Measurements from ENCODE around the gene SYNGAP1. TPM values are rescaled to one million over a fixed set of nuclear protein-coding genes. Genes with fewer than 3 reads are reported as not detected.

Gene SYNGAP1
- total and polyA plus RNA-seq, 9 of the 15 experiments (the other 6 are each of a cell fraction or from before 2014, with no cell fraction given) = 0.01 to 22.8 (median 3.2) TPM

DNA sequence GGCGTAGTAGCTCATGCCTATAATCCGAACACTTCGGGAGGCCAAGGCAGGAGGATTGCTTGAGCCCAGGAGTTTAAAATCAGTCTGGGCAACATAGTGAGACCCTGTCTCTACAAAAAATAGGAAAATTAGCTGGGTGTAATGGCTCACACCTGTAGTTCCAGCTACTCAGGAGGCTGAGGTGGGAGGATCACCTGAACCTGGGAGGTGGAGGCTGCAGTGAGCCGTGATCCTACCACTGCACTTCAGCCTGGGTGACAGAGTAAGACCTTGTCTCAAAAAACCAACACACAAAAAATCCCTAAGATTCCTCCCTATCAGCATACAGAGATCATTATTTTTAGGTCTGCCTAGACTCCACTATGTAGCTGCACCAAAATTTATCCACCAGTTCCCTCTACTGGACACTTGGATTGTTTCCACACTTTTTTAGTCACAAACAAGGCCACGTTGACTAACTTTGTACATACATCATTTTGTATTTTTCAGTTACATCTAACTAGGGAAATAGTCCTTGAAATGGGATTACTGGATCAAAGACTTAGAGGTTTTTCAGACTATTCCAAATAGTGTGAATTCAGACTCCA, 12.6 kb upstream of the SYNGAP1 start (continued):
- peak; percentile 68; the same call in 1 of the 2 replicates for TF ChIP-seq REST (IDR thresholded peaks at IDR 0.05; ENCODE audit: borderline replicate concordance)
- TF ChIP-seq REST (CRISPR knock-in tag; IDR thresholded peaks at IDR 0.05; ENCODE audit: low read depth) = no peak
- TF ChIP-seq ZNF324 (CRISPR knock-in tag; IDR thresholded peaks at IDR 0.05) = no peak
- peak; percentile 55 for TF ChIP-seq POLR2H (tag; IDR thresholded peaks at IDR 0.05; ENCODE audit: low read depth)
- no peak for TF ChIP-seq ZBED1 (IDR thresholded peaks at IDR 0.05)
- TF ChIP-seq RBM25 (IDR thresholded peaks at IDR 0.05; ENCODE audit: low read depth, low read length, severe bottlenecking) = peak; percentile 6
- TF ChIP-seq SMC3 (conservative IDR thresholded peaks at IDR 0.05; ENCODE audit: insufficient read depth, low read depth, low read length) = peak; percentile 29; the same call in 1 of the 2 replicates
- TF ChIP-seq, protein P1, sequence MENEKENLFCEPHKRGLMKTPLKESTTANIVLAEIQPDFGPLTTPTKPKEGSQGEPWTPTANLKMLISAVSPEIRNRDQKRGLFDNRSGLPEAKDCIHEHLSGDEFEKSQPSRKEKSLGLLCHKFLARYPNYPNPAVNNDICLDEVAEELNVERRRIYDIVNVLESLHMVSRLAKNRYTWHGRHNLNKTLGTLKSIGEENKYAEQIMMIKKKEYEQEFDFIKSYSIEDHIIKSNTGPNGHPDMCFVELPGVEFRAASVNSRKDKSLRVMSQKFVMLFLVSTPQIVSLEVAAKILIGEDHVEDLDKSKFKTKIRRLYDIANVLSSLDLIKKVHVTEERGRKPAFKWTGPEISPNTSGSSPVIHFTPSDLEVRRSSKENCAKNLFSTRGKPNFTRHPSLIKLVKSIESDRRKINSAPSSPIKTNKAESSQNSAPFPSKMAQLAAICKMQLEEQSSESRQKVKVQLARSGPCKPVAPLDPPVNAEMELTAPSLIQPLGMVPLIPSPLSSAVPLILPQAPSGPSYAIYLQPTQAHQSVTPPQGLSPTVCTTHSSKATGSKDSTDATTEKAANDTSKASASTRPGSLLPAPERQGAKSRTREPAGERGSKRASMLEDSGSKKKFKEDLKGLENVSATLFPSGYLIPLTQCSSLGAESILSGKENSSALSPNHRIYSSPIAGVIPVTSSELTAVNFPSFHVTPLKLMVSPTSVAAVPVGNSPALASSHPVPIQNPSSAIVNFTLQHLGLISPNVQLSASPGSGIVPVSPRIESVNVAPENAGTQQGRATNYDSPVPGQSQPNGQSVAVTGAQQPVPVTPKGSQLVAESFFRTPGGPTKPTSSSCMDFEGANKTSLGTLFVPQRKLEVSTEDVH (IDR thresholded peaks at IDR 0.05; ENCODE audit: low read depth, partially characterized antibody) = no peak
- TF ChIP-seq ATF7 (IDR thresholded peaks at IDR 0.05) = peak; percentile 17; the same call in 1 of the 2 replicates
- peak; percentile 49; the same call in 1 of the 2 replicates for TF ChIP-seq HMBOX1 (IDR thresholded peaks at IDR 0.05)
